IMR-90 (cell line): Measurements from ENCODE around the gene TAF1B.

Experiments
- CEBPB ChIP-seq: IDR thresholded peaks from 2 replicates; pipeline ENCODE4 v1.6.1; 2012; ENCODE audit warnings: low read depth, low read length, improper control_type of control experiment
- CHD1 ChIP-seq: IDR thresholded peaks from 2 replicates; pipeline ENCODE4 v1.6.1; 2012; ENCODE audit warnings: low read depth, low read length, improper control_type of control experiment
- CTCF ChIP-seq: conservative IDR thresholded peaks from 2 replicates; pipeline ENCODE4 v1.5.1; 2012; ENCODE audit warnings: mild to moderate bottlenecking, low read depth, low read length, improper control_type of control experiment
- ELK1 ChIP-seq: fragments of 150-350 bp; IDR thresholded peaks from 2 replicates; pipeline ENCODE4 v1.6.1; 2016; ENCODE audit warnings: low read depth, mild to moderate bottlenecking, low read length, moderate library complexity, borderline replicate concordance
- FOS ChIP-seq: fragments of 150-350 bp; IDR thresholded peaks from 2 replicates; pipeline ENCODE4 v1.6.1; 2016; ENCODE audit warnings: low read depth, low read length
- MAZ ChIP-seq: IDR thresholded peaks from 2 replicates; pipeline ENCODE4 v1.6.1; 2012; ENCODE audit warnings: low read depth, mild to moderate bottlenecking, low read length, improper control_type of control experiment, moderate library complexity, borderline replicate concordance
- MXI1 ChIP-seq: IDR thresholded peaks from 2 replicates; pipeline ENCODE4 v1.6.1; 2012; ENCODE audit warnings: low read depth, mild to moderate bottlenecking, low read length, moderate library complexity, borderline replicate concordance
- NFE2L2 ChIP-seq: fragments of 150-350 bp; IDR thresholded peaks from 2 replicates; pipeline ENCODE4 v1.6.1; 2016; ENCODE audit warnings: low read depth, mild to moderate bottlenecking, low read length
- POLR2A ChIP-seq: IDR thresholded peaks from 2 replicates; pipeline ENCODE4 v1.6.1; 2012; ENCODE audit warnings: mild to moderate bottlenecking, low read depth, low read length
- RAD21 ChIP-seq: IDR thresholded peaks from 2 replicates; pipeline ENCODE4 v1.6.1; 2012; ENCODE audit warnings: low read length, improper control_type of control experiment
- SMC3 ChIP-seq: fragments of 150-350 bp; IDR thresholded peaks from 2 replicates; pipeline ENCODE4 v1.6.1; 2016; ENCODE audit warnings: low read depth, mild to moderate bottlenecking, antibody characterized with exemption, low read length, moderate library complexity

- no peak for TF ChIP-seq FOS
- no peak for TF ChIP-seq ELK1
- no peak for TF ChIP-seq CTCF
- TF ChIP-seq CHD1: no peak
- TF ChIP-seq MAZ: no peak
- TF ChIP-seq RAD21: no peak
- TF ChIP-seq POLR2A: no peak
- peak; percentile 25; the same call in 1 of the 2 replicates for TF ChIP-seq CEBPB
- no peak for TF ChIP-seq MXI1
- TF ChIP-seq SMC3: no peak
- TF ChIP-seq NFE2L2: no peak
Measured at GRCh38 chr2:9803023-9803805, 40.1 kb upstream of the TAF1B start.
